HEK293 (cell line): ENCODE measurements around the gene SMNDC1.

Experiments used
- CTCF ChIA-PET: fragments of 350-600 bp; formaldehyde crosslinking; extraction: SDS; loops from one replicate; lab custom pipeline; 2021; ENCODE audit warnings: antibody characterized with exemption; lab: Yijun Ruan, JAX
- POLR2A ChIA-PET: fragments of 300-600 bp; formaldehyde crosslinking; extraction: SDS; loops from one replicate; lab custom pipeline; 2020; ENCODE audit warnings: antibody characterized with exemption, inconsistent platforms; lab: Yijun Ruan, JAX
- H3K27ac ChIP-seq: fragments of 200-500 bp; sonication (Bioruptor generic); 2 replicates; pipeline ENCODE4 v1.5.1; 2014; ENCODE audit warnings: low read depth, low read length, control low read depth, inconsistent platforms; ENCODE audit errors: extremely low read depth
- H3K36me3 ChIP-seq, 2 experiments: fragments of 200-500 bp in 1 of 2; sonication (Bioruptor generic) in 1 of 2; 1 replicate in 1 of 2; 2 replicates in 1 of 2; pipeline ENCODE4 v1.5.1; 2014 to 2017; ENCODE audit warnings: inconsistent platforms in 2 of 2, low read length in 2 of 2; ENCODE audit not compliant: control insufficient read depth in 2 of 2, insufficient read depth in 1 of 2
- H3K4me1 ChIP-seq: fragments of 200-500 bp; sonication (Bioruptor generic); 2 replicates; pipeline ENCODE4 v1.5.1; 2014; ENCODE audit warnings: mild to moderate bottlenecking, low read length, inconsistent platforms; ENCODE audit not compliant: control insufficient read depth, insufficient read depth
- H3K4me3 ChIP-seq: 2 replicates; pipeline ENCODE4 v1.5.1; 2011; ENCODE audit warnings: low read depth, mild to moderate bottlenecking, control low read depth, low read length, moderate library complexity
- H3K9me3 ChIP-seq: fragments of 200-500 bp; sonication (Bioruptor generic); 2 replicates; pipeline ENCODE4 v1.5.1; 2014; ENCODE audit warnings: low read depth, low read length, inconsistent platforms; ENCODE audit not compliant: control insufficient read depth, insufficient read depth
- CTCF ChIP-seq: fragments of 450-650 bp; formaldehyde crosslinking; IDR thresholded peaks from 2 replicates; pipeline ENCODE4 v1.5.1; 2016; ENCODE audit warnings: missing biosample characterization, missing genetic modification characterization
- ELK4 ChIP-seq: IDR thresholded peaks from 2 replicates; pipeline ENCODE4 v1.6.1; 2011; ENCODE audit warnings: mild to moderate bottlenecking, low read depth, low read length, borderline replicate concordance
- KLF16 ChIP-seq: fragments of 450-650 bp; formaldehyde crosslinking; IDR thresholded peaks from 2 replicates; pipeline ENCODE4 v1.5.1; 2017; ENCODE audit warnings: missing biosample characterization, missing genetic modification characterization
- MYNN ChIP-seq: fragments of 450-650 bp; formaldehyde crosslinking; IDR thresholded peaks from 2 replicates; pipeline ENCODE4 v1.5.1; 2016; ENCODE audit warnings: missing biosample characterization, missing genetic modification characterization, borderline replicate concordance
- OSR2 ChIP-seq: fragments of 450-650 bp; formaldehyde crosslinking; IDR thresholded peaks from 2 replicates; pipeline ENCODE4 v1.5.1; 2016; ENCODE audit warnings: missing biosample characterization, missing genetic modification characterization
- PRDM1 ChIP-seq: fragments of 450-650 bp; formaldehyde crosslinking; IDR thresholded peaks from 2 replicates; pipeline ENCODE4; 2016; ENCODE audit warnings: missing biosample characterization, missing genetic modification characterization
- SALL2 ChIP-seq: fragments of 450-650 bp; formaldehyde crosslinking; IDR thresholded peaks from 2 replicates; pipeline ENCODE4 v1.5.0; 2017; ENCODE audit warnings: missing biosample characterization, mild to moderate bottlenecking, missing genetic modification characterization, borderline replicate concordance
- SCRT1 ChIP-seq: fragments of 450-650 bp; formaldehyde crosslinking; IDR thresholded peaks from 2 replicates; pipeline ENCODE4 v1.5.1; 2016; ENCODE audit warnings: missing biosample characterization, missing genetic modification characterization, borderline replicate concordance
- ZBTB44 ChIP-seq: fragments of 450-650 bp; IDR thresholded peaks from 2 replicates; pipeline ENCODE4 v1.5.1; 2018; ENCODE audit warnings: missing biosample characterization, mild to moderate bottlenecking, missing genetic modification characterization
- ZBTB49 ChIP-seq: fragments of 450-650 bp; formaldehyde crosslinking; IDR thresholded peaks from 2 replicates; pipeline ENCODE4 v1.5.1; 2016; ENCODE audit warnings: missing biosample characterization, missing genetic modification characterization, low read depth
- ZNF10 ChIP-seq: fragments of 450-650 bp; formaldehyde crosslinking; IDR thresholded peaks from 2 replicates; pipeline ENCODE4 v1.5.1; 2017; ENCODE audit warnings: missing biosample characterization, missing genetic modification characterization
- ZNF138 ChIP-seq: fragments of 450-650 bp; formaldehyde crosslinking; IDR thresholded peaks from 2 replicates; pipeline ENCODE4 v1.5.1; 2016; ENCODE audit warnings: missing biosample characterization, missing genetic modification characterization, borderline replicate concordance
- ZNF148 ChIP-seq: fragments of 450-650 bp; formaldehyde crosslinking; IDR thresholded peaks from 2 replicates; pipeline ENCODE4 v1.5.0; 2017; ENCODE audit warnings: missing biosample characterization, missing genetic modification characterization, borderline replicate concordance
- ZNF302 ChIP-seq: fragments of 450-650 bp; formaldehyde crosslinking; IDR thresholded peaks from 2 replicates; pipeline ENCODE4 v1.5.1; 2016; ENCODE audit warnings: missing biosample characterization, missing genetic modification characterization, low read depth
- ZSCAN4 ChIP-seq: fragments of 450-650 bp; formaldehyde crosslinking; IDR thresholded peaks from 2 replicates; pipeline ENCODE4 v1.5.1; 2017; ENCODE audit warnings: missing biosample characterization, missing genetic modification characterization
- ZXDB ChIP-seq: fragments of 450-650 bp; formaldehyde crosslinking; IDR thresholded peaks from 2 replicates; pipeline ENCODE4 v1.5.1; 2016; ENCODE audit warnings: missing biosample characterization, missing genetic modification characterization

Gene SMNDC1

GRCh38 chr10:110352930-110353243, 48.2 kb upstream of the SMNDC1 start (continued):
- no peak for TF ChIP-seq ZBTB49
- TF ChIP-seq MYNN (tag by site-specific recombination) = no peak
- TF ChIP-seq ZBTB44 = no peak
- TF ChIP-seq OSR2 (tag by site-specific recombination) = no peak
- no peak for TF ChIP-seq ZNF302 (tag by site-specific recombination)
- TF ChIP-seq SALL2 (tag by site-specific recombination) = no peak

- TF ChIP-seq KLF16 (tag by site-specific recombination) (no peak), SCRT1 (tag by site-specific recombination) (no peak), ZXDB (tag by site-specific recombination) (no peak)
- no peaks in the 10 kb centered on the region for H3K9me3 ChIP-seq
- H3K4me3 ChIP-seq = no peak overlapping the region
- POLR2A ChIA-PET = interaction anchor here (0.6 kb wide), 1 partner anchor 46 kb away, joined by 4 read pairs; the partner anchor contains the start of gene SMNDC1
- H3K36me3 ChIP-seq = no peaks in the 10 kb centered on the region
- CTCF ChIA-PET = interaction anchor here (1.3 kb wide), 1 partner anchor 44 kb away, joined by 3 read pairs; no protein-coding TSS in a partner anchor
- no peaks in the 10 kb centered on the region for H3K4me1 ChIP-seq
- H3K27ac ChIP-seq = no peak overlapping the region
Measured at GRCh38 chr10:110350812-110351211, 46.1 kb upstream of the SMNDC1 start.

GRCh38 chr10:110349831-110350230, 45.1 kb upstream of the SMNDC1 start:
- Histone ChIP-seq H3K36me3 (no peaks in the 10 kb centered on the region), H3K27ac (no peak overlapping the region), H3K9me3 (no peaks in the 10 kb centered on the region), H3K4me1 (peaks cover under 1% of the 10 kb centered on the region; the same call in 1 of the 2 replicates), H3K4me3 (no peak overlapping the region)
- TF ChIP-seq ZSCAN4 (no peak), ZNF148 (tag by site-specific recombination) (no peak), PRDM1 (tag by site-specific recombination) (no peak)
- CTCF ChIA-PET = interaction anchor here (0.6 to 1.3 kb wide), 2 partner anchors 43 to 124 kb away, joined by 3 read pairs; no protein-coding TSS in a partner anchor
- POLR2A ChIA-PET = no interaction called here

- H3K36me3 ChIP-seq = no peaks in the 10 kb centered on the region
- no peak overlapping the region for H3K4me3 ChIP-seq
- H3K27ac ChIP-seq = no peak overlapping the region
- peaks cover 3% of the 10 kb centered on the region; the same call in 1 of the 2 replicates for H3K4me1 ChIP-seq
- CTCF ChIA-PET = no interaction called here
- POLR2A ChIA-PET = no interaction called here
- no peaks in the 10 kb centered on the region for H3K9me3 ChIP-seq
- TF ChIP-seq ZNF138 (tag by site-specific recombination) = no peak
- TF ChIP-seq ELK4 = no peak
- TF ChIP-seq ZNF10 (tag by site-specific recombination) = no peak
- TF ChIP-seq ZSCAN4 = no peak
- no peak for TF ChIP-seq CTCF (tag by site-specific recombination)
Measured at GRCh38 chr10:110349386-110349785, 44.7 kb upstream of the SMNDC1 start.
